Activated naive CD4-positive, alpha-beta T cell treated with Interleukin-2 at 50 U/mL for 16 hours (primary cell): ENCODE results near the gene PAPLN.
"Not testable (repeated sequence)": the region's sequence is repeated elsewhere in the genome, so short reads cannot be mapped to it uniquely, and the experiment has no call there.

Source experiments
- DNase-seq: peaks from one replicate; pipeline ENCODE4 v3.0.0-alpha.2; 2020

The PAPLN gene

DNA sequence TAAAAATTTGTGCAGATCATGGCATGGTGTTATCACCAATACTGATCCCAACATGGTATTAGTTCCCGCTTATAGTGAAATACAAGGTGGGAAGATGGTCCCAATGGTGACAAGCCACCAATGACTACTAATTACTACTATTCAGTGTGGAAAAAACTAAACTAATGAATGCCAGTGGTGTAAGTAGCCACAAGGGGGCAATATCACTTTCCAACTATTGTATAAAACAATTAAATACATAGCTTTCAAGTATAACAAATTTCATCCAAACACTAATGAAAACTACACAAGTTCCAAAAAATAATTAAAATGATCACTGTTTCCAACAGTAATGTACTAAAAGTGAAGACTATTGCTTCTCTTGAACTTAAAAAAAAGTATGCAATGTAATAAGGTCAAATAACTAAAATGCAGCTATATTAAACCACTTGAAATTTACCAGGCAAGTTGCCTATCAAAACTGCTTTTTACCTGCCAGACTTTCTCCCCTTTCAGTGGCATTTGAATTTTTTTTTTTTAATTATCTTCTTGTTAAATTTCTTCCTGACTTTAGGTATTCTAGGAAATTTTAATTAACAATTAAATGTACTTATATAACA, 58.0 kb downstream of the PAPLN start:
- DNase-seq, result no peak

DNA sequence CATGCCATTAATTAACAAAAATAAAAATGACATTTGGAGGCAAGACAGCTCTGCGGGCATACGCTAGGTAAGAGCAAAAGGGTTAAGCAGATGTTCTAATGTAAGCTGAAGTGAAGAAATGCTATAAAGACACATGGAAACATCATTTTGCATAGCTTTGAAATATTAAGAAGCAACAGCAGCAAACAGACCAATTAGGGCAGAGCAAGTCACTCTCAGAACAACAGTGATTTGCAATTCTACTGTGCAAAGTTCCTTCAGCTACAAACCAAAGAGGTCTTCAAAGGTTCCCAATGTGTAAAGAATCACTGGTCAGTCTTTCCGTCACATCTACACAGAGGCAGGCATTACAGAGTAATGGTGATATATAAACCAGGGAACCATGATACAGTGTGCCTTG, 68.2 kb downstream of the PAPLN start:
- no peak for DNase-seq

DNA sequence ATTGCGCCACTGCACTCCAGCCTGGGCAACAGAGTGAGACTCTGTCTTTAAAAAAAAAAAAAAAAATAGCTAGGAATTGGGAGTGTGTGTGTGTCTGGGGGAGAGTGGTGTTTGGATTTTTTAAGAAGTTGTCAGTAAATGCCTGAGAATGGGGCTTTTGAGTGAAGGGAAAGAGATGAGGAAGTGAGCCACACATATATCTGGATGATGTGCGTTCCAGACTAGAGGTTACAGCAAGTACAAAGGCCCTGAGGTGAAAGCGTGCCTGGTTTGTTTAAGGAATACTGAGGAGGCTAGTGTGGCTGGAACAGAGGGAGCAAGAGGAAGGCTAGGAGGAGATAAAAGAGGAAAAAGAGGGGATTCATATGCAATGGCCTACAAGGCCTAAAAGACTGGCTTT, 70.0 kb downstream of the PAPLN start:
- no peak for DNase-seq

DNA sequence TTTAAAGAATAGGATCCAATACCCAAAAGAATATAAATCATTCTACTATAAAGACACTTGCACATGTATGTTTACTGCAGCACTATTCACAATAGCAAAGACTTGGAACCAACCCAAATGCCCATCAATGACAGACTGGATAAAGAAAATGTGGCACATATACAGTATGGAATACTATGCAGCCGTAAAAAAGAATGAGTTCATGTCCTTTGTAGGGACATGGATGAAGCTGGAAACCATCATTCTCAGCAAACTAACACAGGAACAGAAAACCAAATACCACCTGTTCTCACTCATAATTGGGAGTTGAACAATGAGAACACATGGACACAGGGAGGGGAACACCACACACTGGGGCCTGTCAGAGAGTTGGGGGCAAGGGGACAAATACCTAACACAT, 71.9 kb downstream of the PAPLN start:
- DNase-seq, result not testable (repeated sequence)

DNA sequence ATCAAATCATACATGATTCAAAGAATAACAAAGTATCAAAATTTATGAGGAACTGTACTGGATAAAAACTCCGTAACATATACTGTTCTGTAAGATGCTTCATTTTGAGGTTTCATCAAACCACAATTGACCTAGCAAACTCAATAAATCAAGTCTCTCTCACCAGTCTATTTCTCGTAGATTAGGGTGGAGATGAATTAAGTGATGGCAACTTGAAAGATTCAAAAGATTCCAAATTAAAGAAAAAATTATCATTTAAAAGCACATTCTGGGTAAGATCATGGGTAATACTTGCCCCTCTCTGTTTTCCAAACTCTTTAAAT, 74.4 kb downstream of the PAPLN start:
- DNase-seq, result no peak

DNA sequence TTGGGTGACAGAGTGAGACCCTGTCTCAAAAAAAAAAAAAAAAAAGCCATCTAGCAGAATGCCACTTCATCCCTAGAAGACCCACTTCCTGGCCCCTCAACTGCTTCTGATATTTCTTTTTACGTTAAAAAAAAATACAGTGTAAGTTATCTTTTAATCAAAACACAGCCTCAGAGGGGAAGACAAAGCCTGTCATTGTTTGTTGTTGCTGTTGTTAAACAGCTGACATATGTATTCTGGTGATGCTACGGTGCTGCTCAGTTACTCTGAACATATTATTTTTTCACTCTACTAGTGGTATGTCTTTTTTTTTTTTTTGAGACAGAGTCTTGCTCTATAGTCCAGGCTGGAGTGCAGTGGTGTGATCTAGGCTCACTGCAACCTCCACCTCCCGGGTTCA, 75.4 kb downstream of the PAPLN start:
- DNase-seq, result no peak

DNA sequence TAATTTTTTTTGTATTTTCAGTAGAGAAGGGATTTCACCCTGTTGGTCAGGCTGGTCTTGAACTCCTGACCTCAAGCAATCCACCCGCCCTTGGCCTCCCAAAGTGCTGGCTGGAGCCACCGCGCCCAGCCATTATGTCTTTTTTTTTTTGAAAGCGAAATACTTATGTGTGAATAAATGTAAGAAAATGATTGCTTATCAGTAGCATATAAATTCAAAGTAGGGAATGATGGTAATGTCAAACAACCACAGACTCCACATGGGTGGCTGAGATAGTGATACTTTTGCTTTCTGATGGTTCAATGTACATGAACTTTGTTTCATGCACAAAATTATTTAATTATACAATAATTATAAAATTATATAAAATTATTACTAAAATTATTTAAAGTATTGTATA, 75.8 kb downstream of the PAPLN start:
- no peak for DNase-seq

DNA sequence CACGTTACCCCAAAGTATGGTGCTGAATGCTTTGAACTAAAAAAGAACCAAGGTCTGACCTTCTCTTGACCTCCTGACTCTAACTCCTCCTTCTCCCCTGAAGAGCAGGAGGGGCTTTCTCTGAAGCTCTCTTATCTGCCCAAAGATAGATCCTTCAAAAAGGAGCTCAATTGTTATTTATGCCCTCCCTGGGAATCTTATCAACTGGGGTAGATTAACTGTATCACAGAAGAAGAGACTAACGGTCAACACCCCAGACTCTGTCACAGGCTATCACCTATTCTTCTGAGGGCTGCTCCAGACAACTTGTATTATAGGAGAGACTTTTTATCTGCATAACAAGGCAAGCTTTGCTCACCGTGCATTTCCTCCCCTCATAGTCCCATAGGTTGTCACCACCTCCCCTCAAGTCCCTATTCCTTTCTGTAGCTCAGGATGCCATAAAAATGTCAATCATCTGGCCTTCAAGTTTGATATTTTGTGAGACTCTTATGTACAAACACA, 86.6 kb downstream of the PAPLN start:
- DNase-seq, result no peak
